Endothelial cell of umbilical vein (primary cell): Measurements from ENCODE around the gene MORC3. TPM values are rescaled to one million over a fixed set of nuclear protein-coding genes. Genes with fewer than 3 reads are reported as not detected.

ENCODE experiments used
- BruUV-seq: library from RNA; stranded (reverse); fragments of 400-500 nt; replicated peaks from 2 replicates; lab custom pipeline; 2021; lab: Mats Ljungman, UMichigan
- CTCF ChIA-PET: fragments of 300-600, 350-600 bp; sonication (Branson Sonifier 250); formaldehyde crosslinking; loops from one replicate; lab custom pipeline; 2021; ENCODE audit warnings: antibody characterized with exemption, inconsistent platforms; lab: Charles Lee
- POLR2A ChIA-PET: fragments of 300-600, 350-600 bp; sonication (Branson Sonifier 250); formaldehyde crosslinking; loops from one replicate; lab custom pipeline; 2021; ENCODE audit warnings: antibody characterized with exemption, inconsistent platforms; lab: Charles Lee
- DNase-seq: peaks from one replicate; pipeline ENCODE4 v3.0.0-alpha.2; 2011; ENCODE audit warnings: low read depth, low spot score
- FAIRE-seq: peaks from 2 replicates; lab custom pipeline; 2011; peaks lifted over from hg19 to GRCh38; lab: Jason Lieb, UNC
- H2AFZ ChIP-seq: 2 replicates; pipeline ENCODE4 v1.6.0; 2012; ENCODE audit warnings: low read depth, low read length, control low read depth, inconsistent platforms
- H3K27ac ChIP-seq: 2 replicates; pipeline ENCODE4 v1.5.1; 2011; ENCODE audit warnings: low read depth, mild to moderate bottlenecking, control low read depth, low read length, moderate library complexity; ENCODE audit not compliant: insufficient read depth
- H3K27me3 ChIP-seq, 2 experiments: 2 replicates each; pipeline versions ENCODE4 v1.6.0 to v1.6.1; 2011; ENCODE audit warnings: low read length in 2 of 2, mixed read lengths in 1 of 2; ENCODE audit not compliant: control insufficient read depth in 2 of 2, insufficient read depth in 2 of 2
- H3K36me3 ChIP-seq, 2 experiments: 2 replicates in 1 of 2; 3 replicates in 1 of 2; pipeline ENCODE4 v1.5.1; 2011; ENCODE audit warnings: low read length in 2 of 2, mild to moderate bottlenecking in 1 of 2, moderate library complexity in 1 of 2; ENCODE audit not compliant: control insufficient read depth in 2 of 2, insufficient read depth in 2 of 2; ENCODE audit errors: extremely low read depth in 1 of 2
- H3K4me1 ChIP-seq: 3 replicates; pipeline ENCODE4 v1.5.1; 2011; ENCODE audit warnings: mild to moderate bottlenecking, low read length; ENCODE audit not compliant: control insufficient read depth, insufficient read depth; ENCODE audit errors: extremely low read depth
- H3K4me2 ChIP-seq: 2 replicates; pipeline ENCODE4 v1.6.1; 2011; ENCODE audit warnings: low read length, control low read depth, mixed read lengths; ENCODE audit not compliant: insufficient read depth
- H3K4me3 ChIP-seq, 3 experiments: fragments of 200-600 bp in 1 of 3; sonication (generic), shearing (Covaris generic) in 1 of 3; replicated peaks in 1 of 3; 2 replicates each; pipeline ENCODE4 v1.5.1; 2011 to 2016; ENCODE audit warnings: control low read depth in 3 of 3, low read length in 3 of 3, mild to moderate bottlenecking in 2 of 3, inconsistent platforms in 1 of 3, low read depth in 1 of 3, moderate library complexity in 1 of 3; ENCODE audit not compliant: insufficient read depth in 1 of 3
- H3K79me2 ChIP-seq: 2 replicates; pipeline ENCODE4 v1.6.0; 2012; ENCODE audit warnings: low read length, inconsistent platforms; ENCODE audit not compliant: control insufficient read depth, insufficient read depth
- H3K9ac ChIP-seq: replicated peaks from 2 replicates; pipeline ENCODE3; 2011; ENCODE audit warnings: low read length, control low read depth; ENCODE audit not compliant: insufficient read depth; ENCODE audit errors: extremely low read depth
- H3K9me1 ChIP-seq: replicated peaks from 3 replicates; pipeline ENCODE4 v1.6.0; 2011; ENCODE audit warnings: mild to moderate bottlenecking, low read length; ENCODE audit not compliant: control insufficient read depth, insufficient read depth; ENCODE audit errors: extremely low read depth
- H3K9me3 ChIP-seq: replicated peaks from 2 replicates; pipeline ENCODE4 v1.5.1; 2012; ENCODE audit warnings: low read length, inconsistent platforms; ENCODE audit not compliant: control insufficient read depth, insufficient read depth
- H4K20me1 ChIP-seq: replicated peaks from 2 replicates; pipeline ENCODE3; 2011; ENCODE audit warnings: mild to moderate bottlenecking, low read length; ENCODE audit not compliant: control insufficient read depth, insufficient read depth; ENCODE audit errors: extremely low read depth
- CTCF ChIP-seq, 2 donors: IDR thresholded peaks; 1 replicate in 1 of 2; 2 replicates in 1 of 2; pipeline ENCODE4 v1.5.1; 2011; ENCODE audit warnings: low read length in 2 of 2, mild to moderate bottlenecking in 2 of 2, moderate library complexity in 2 of 2, control low read depth in 1 of 2, inconsistent platforms in 1 of 2, low read depth in 1 of 2; ENCODE audit not compliant: insufficient read depth in 1 of 2; ENCODE audit errors: extremely low read depth in 1 of 2
- EZH2 ChIP-seq: IDR thresholded peaks from 2 replicates; pipeline ENCODE4 v1.6.1; 2012; ENCODE audit warnings: borderline replicate concordance, low read depth, mild to moderate bottlenecking, moderate library complexity, low read length, inconsistent platforms; ENCODE audit not compliant: severe bottlenecking
- FOS ChIP-seq: IDR thresholded peaks from 2 replicates; pipeline ENCODE4 v1.6.1; 2011; ENCODE audit warnings: mild to moderate bottlenecking, low read length, moderate library complexity, borderline replicate concordance; ENCODE audit not compliant: insufficient read depth
- GATA2 ChIP-seq: IDR thresholded peaks from 2 replicates; pipeline ENCODE4 v1.7.0; 2011; ENCODE audit warnings: low read depth, mild to moderate bottlenecking, moderate library complexity, mixed read lengths, low read length; ENCODE audit not compliant: insufficient read length, insufficient read depth
- JUN ChIP-seq: IDR thresholded peaks from 2 replicates; pipeline ENCODE4 v1.6.1; 2011; ENCODE audit warnings: borderline replicate concordance, low read depth; ENCODE audit not compliant: insufficient read length, insufficient read depth
- MAX ChIP-seq: IDR thresholded peaks from 2 replicates; pipeline ENCODE4 v1.6.1; 2011; ENCODE audit not compliant: insufficient read depth, insufficient read length
- MYC ChIP-seq: IDR thresholded peaks from one replicate; pipeline ENCODE4 v1.6.1; 2011; ENCODE audit warnings: mild to moderate bottlenecking, low read depth, low read length
- POLR2A ChIP-seq: IDR thresholded peaks from 2 replicates; pipeline ENCODE4 v1.6.1; 2012; ENCODE audit warnings: low read depth, mild to moderate bottlenecking, control low read depth, low read length
- POLR2AphosphoS5 ChIP-seq: IDR thresholded peaks from 2 replicates; pipeline ENCODE4 v1.6.1; 2012; ENCODE audit warnings: low read depth, mild to moderate bottlenecking, control low read depth, low read length, moderate library complexity; ENCODE audit not compliant: insufficient read depth
- dilution Hi-C: fragments of 300-500 bp; cut with MboI; formaldehyde crosslinking; loops from one replicate; pipeline ENCODE4 v1.15.0; 2019; ENCODE audit warnings: low sequenced_read_pairs; ENCODE audit not compliant: extremely low pct_ligation_motif_present
- intact Hi-C: fragments of 100-400 bp; cut with micrococcal nuclease; formaldehyde crosslinking; loops from one replicate; pipeline ENCODE4 v1.10.0; 2022
- polyA plus RNA-seq, 4 experiments: library from polyadenylated mRNA; depleted of rRNA in 3 of 4; stranded (reverse) in 3 of 4; unstranded in 1 of 4; fragments of >200 nt; gene quantifications; 2 replicates each; pipeline versions ENCODE4 v1.2.1 to v1.2.3, GENCODE V29; 2011 to 2012; ENCODE audit warnings: missing spikeins in 1 of 4
- total RNA-seq: library from RNA; stranded (reverse); gene quantifications from 2 replicates; pipeline ENCODE4 v1.2.3, GENCODE V29; 2021

Gene MORC3
- total and polyA plus RNA-seq, 2 donors (not counting 3 experiments of a cell fraction or from before 2014, with no cell fraction given): 7.3 to 25.3 TPM

GRCh38 chr21:36288651-36289243 is 31.2 kb upstream of the MORC3 start:
- Histone ChIP-seq H3K4me2 (no peak overlapping the region), H3K9me1 (no peaks in the 10 kb centered on the region), H3K79me2 (no peaks in the 10 kb centered on the region), H2AFZ (no peak overlapping the region), H3K9ac (no peak overlapping the region), H4K20me1 (no peaks in the 10 kb centered on the region), H3K27me3 (no peaks in the 10 kb centered on the region), H3K9me3 (no peaks in the 10 kb centered on the region), H3K4me3 (no peak overlapping the region), H3K4me1 (no peaks in the 10 kb centered on the region), H3K36me3 (no peaks in the 10 kb centered on the region), H3K27ac (no peak overlapping the region)
- CTCF ChIA-PET: interaction anchor here (0.5 to 1.2 kb wide), 3 partner anchors 28 to 148 kb away, joined by 3 to 4 read pairs (median 3); no protein-coding TSS in a partner anchor
- intact Hi-C loops: no loop called here
- dilution Hi-C loops: no loop called here
- FAIRE-seq (no peak), DNase-seq (no peak)
- BruUV-seq: no TSS peak
- POLR2A ChIA-PET: no interaction called here
- no peak for TF ChIP-seq POLR2A
- TF ChIP-seq EZH2: no peak
- no peak for TF ChIP-seq CTCF (IDR thresholded peaks at IDR 0.05; ENCODE audit: extremely low read depth in 1 of 2, insufficient read depth in 1 of 2, low read depth in 1 of 2, low read length in 2 of 2)
- TF ChIP-seq MAX: no peak
- no peak for TF ChIP-seq FOS
- no peak for TF ChIP-seq JUN
- no peak for TF ChIP-seq MYC
- TF ChIP-seq POLR2AphosphoS5: no peak
- no peak for TF ChIP-seq GATA2
